GM19452 (cell line): Measurements from ENCODE around the gene RPS26.
"Not testable (repeated sequence)": the region's sequence is repeated elsewhere in the genome, so short reads cannot be mapped to it uniquely, and the experiment has no call there.

Experiments
- ATAC-seq: cut with Tn5 transposase; IDR thresholded peaks from one replicate; pipeline ENCODE4 v1.9.1; 2021; ENCODE audit not compliant: unreplicated experiment

RPS26 gene

GRCh38 chr12:56074396-56074795 lies 32.7 kb downstream of the RPS26 start:
- no peak for ATAC-seq

GRCh38 chr12:56077966-56078365 lies 36.2 kb downstream of the RPS26 start:
- ATAC-seq: not testable (repeated sequence)

GRCh38 chr12:56078427-56078826 lies 36.7 kb downstream of the RPS26 start:
- ATAC-seq: no peak

DNA sequence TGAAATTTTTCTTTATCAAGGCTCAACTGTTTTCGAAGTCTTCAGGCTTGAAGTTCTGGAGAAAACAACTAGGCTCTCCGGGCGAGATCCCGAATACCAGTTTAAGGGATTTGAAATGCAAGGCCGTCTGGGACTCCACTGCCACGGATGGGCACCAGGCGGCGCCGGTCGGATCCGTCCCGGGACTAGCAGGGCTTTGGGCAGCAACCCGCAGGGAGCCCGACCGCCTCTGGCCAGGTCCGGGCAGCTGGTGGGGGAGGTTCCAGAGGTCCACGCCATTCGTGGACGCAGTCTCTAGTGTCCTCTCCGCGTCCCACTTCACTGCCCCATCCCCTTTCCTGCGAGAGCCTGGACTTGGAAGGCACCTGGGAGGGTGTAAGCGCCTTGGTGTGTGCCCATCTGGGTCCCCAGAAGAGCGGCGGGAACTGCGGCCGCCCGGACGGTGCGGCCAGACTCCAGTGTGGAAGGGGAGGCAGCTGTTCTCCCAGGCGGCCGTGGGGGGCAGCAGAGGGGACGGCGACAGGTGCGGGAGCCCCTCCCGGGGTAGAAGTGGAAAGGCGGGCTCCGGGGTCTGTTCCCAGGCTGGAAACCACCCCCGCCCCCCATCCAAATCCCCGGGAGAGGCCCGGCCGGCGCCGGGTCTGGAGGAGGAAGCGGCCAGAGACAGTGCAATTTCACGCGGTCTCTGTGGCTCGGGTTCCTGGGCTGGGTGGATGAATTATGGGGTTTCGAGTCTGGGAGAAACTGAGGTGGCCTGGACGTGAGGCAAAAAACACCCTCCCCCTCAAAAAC lies 37.4 kb downstream of the RPS26 start:
- peak; percentile 67 for ATAC-seq

DNA sequence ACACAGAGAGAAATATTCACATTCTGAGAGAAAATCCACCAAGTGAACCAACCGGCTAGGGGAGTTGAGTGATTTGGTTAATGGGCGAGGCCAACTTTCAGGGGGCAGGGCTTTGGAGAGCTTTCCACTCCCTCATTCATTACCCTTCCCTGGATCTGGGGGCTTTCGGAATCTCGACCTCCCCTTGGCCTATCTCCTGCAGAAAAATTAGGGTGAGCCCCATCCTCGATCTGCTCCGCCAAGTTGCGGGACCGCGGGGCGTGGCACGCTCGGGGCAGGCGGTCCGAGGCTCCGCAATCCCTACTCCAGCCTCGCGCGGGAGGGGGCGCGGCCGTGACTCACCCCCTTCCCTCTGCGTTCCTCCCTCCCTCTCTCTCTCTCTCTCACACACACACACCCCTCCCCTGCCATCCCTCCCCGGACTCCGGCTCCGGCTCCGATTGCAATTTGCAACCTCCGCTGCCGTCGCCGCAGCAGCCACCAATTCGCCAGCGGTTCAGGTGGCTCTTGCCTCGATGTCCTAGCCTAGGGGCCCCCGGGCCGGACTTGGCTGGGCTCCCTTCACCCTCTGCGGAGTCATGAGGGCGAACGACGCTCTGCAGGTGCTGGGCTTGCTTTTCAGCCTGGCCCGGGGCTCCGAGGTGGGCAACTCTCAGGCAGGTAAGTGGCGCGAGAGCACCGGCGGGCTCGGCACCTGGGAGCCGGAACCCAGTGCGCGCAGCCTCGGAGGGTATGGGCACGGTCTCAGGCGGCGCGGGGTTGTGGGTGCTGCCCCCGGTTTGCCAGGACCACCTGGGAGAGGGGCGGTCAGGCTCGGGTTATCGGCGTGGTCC lies 38.2 kb downstream of the RPS26 start, which contains the start of gene ERBB3:
Gene ERBB3 (plus strand): TSS at position 443 of the 833 bp plus-strand sequence. CDS start 136 bp downstream, at position 579.
- ATAC-seq: peak; percentile 26

DNA sequence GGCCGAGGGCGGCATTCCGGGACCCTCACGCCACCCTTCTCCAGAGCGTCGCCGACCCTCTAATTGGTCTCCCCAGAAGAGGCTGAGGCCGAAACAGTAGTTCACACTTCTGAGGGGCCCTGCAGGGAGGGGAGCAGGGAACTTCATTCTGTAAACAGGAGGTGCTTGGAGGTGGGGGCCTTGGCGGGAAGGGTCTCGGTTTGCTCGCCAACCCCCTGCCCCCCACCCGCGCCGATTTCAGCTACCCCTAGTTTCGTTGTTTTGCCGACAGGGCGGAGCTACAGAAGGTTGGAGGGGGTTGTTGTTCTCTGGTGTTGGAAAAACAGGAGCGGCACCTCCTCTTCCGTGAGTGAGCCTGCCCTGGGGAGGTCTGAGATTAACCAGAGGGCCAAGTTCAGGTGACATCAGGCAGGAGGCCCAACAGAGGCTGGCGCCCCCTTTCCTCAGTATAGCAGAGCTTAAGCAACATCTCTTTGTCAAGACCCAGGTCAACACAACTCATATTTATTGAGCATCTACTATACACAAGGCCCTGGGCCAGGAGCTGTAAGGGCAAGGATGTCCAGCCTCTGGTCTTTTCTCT lies 38.9 kb downstream of the RPS26 start:
- ATAC-seq: no peak

DNA sequence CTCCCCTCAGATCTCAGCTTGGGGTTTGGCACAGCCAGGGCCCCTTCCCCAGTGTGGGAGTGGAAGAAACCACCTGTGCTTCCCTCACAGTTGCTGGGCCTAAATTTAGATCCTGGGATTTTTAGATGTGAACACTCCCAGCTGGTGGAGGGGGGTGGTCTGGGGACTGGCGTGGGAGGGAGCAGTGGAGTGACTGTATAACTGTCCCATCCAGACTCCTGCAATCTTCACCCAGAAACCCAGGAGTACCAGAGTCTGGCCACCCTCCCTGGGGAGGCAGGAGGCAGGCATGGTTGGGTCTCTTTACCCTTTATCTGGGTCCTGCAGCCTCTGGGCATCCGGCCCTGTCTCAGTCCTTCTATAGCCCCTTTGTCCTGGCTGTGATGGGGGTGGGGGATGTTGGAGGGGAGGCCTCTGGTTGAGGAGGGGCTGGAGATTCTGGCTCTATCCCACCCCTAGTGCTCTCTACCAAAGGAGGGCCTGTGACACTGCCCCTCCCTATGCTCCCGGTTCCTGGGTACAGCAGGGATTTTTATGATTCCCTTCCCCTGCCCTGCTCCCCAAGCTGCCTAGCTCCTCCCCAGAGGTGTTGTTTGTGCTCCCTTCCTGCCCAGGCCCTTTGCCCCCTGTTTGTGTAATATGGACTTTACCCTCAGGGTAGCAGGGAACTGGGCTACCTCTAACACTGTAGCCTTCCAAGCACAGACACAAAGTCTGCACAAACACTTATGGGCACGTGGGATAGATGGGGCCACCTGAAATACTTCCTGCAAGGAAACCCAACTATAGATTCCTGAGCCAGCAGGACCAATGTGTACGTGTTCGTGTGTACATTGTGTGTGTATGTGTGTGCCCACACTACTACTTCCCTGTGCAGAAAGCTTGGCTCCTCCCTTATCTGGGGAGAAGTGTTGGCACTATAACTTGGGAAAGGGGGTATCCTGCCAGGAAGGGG lies 40.0 kb downstream of the RPS26 start:
- ATAC-seq: no peak

- no peak for ATAC-seq
Observed at GRCh38 chr12:56082382-56082781, 40.7 kb downstream of the RPS26 start.

DNA sequence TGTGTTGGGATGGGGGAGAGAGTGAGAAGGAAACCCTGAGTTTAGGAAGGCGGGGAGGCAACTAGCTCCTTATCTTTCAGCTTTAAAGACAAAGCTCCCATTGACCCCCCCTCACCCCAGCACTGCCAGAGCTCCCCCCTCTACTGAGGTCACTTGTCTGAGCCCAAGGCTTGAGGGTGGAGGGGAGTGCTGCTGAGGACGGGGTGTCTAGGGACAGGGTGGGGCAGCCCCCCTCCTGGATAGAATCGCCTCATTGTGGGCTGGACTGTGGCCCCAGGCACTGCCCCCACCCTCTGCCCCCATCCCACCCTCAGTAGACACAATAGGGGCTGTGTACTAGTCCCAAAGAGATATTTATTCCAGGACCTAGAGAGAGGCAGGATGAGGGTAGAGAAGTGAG lies 41.2 kb downstream of the RPS26 start:
- ATAC-seq: no peak

GRCh38 chr12:56084958-56085543 lies 43.3 kb downstream of the RPS26 start:
- ATAC-seq: no peak

DNA sequence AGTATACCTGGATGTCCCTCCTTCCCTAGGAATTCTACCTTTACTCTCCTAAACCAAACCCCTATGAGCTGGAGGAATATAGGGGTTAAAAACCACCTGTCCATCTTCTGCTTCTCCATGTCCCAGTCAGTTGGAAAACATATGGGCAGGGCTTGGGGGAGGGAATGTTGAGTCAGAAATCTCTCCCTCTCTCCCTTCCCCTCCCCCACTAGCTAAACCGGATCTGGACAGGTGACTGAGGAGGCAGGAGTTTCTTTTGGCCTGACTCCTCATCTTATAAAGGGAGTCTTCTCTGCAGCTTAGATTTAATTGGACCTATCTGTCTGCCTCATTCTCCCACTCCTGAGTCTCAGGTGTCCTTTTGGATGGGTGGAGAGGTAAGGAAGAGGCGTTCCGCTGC lies 44.4 kb downstream of the RPS26 start:
- ATAC-seq: no peak

GRCh38 chr12:56086608-56087007 lies 44.9 kb downstream of the RPS26 start:
- no peak for ATAC-seq

DNA sequence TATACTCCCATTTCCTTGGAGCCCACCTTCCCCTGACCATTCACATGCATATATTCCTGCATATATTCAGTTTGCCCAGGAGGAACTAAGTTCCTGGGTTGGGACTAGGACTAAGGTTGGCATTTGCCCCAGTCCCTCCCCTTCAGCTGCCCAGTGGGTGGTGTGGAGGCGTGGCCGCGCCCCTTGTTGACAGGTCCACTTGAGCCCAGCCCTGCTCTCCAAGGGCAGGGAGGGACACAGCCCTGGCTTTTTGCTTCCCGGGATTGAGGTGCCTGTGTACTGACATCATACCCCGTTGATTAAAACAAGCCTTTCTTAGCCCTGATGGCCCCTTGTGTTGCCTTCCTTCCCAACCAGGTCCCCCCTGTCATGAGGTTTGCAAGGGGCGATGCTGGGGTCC lies 45.5 kb downstream of the RPS26 start:
- no peak for ATAC-seq
